HG02943 (cell line): ENCODE results near the gene TBC1D4.

Experiments used
- ATAC-seq: cut with Tn5 transposase; IDR thresholded peaks from one replicate; pipeline ENCODE4 v1.9.1; 2021; ENCODE audit warnings: mild to moderate bottlenecking, low read depth, moderate library complexity; ENCODE audit not compliant: unreplicated experiment

Gene TBC1D4

GRCh38 chr13:75489502-75490263 lies 7.7 kb upstream of the TBC1D4 start:
- peak; percentile 85 for ATAC-seq

GRCh38 chr13:75486146-75487062 lies 4.4 kb upstream of the TBC1D4 start:
- ATAC-seq, result no peak

- no peak for ATAC-seq
These were observed 3.5 kb upstream of the TBC1D4 start for GRCh38 chr13:75485286-75486062.

GRCh38 chr13:75482820-75483079 lies 781 bp upstream of the TBC1D4 start:
- ATAC-seq, result no peak

GRCh38 chr13:75481176-75482069 lies 546 bp downstream of the TBC1D4 start:
- peak; percentile 34 for ATAC-seq

- ATAC-seq, result no peak
These were observed 1.2 kb downstream of the TBC1D4 start for GRCh38 chr13:75480671-75481175.

- ATAC-seq, result no peak
These were observed 2.7 kb downstream of the TBC1D4 start for GRCh38 chr13:75479102-75479740.

GRCh38 chr13:75478659-75479058 lies 3.3 kb downstream of the TBC1D4 start:
- ATAC-seq, result no peak

- ATAC-seq, result no peak
These were observed 7.0 kb downstream of the TBC1D4 start for GRCh38 chr13:75474956-75475355.

- ATAC-seq, result no peak
These were observed 8.5 kb downstream of the TBC1D4 start for GRCh38 chr13:75473468-75473867.

- ATAC-seq, result no peak
These were observed 11.3 kb downstream of the TBC1D4 start for GRCh38 chr13:75470676-75471075.

GRCh38 chr13:75469047-75469446 lies 12.9 kb downstream of the TBC1D4 start:
- ATAC-seq, result no peak

GRCh38 chr13:75468602-75469001 lies 13.4 kb downstream of the TBC1D4 start:
- no peak for ATAC-seq

GRCh38 chr13:75468098-75468497 lies 13.9 kb downstream of the TBC1D4 start:
- ATAC-seq, result no peak

- ATAC-seq, result no peak
These were observed 14.8 kb downstream of the TBC1D4 start for GRCh38 chr13:75467040-75467728.

GRCh38 chr13:75465236-75465635 lies 16.7 kb downstream of the TBC1D4 start:
- no peak for ATAC-seq

GRCh38 chr13:75461314-75461713 lies 20.7 kb downstream of the TBC1D4 start:
- ATAC-seq, result no peak

- ATAC-seq, result no peak
These were observed 21.3 kb downstream of the TBC1D4 start for GRCh38 chr13:75460644-75461043.
